ENCODE results near the gene TRPM2. TPM values are rescaled to one million over a fixed set of nuclear protein-coding genes. Genes with fewer than 3 reads are reported as not detected.

TRPM2 gene
- total RNA-seq, 1 experiment from 2014 or later: 28.1 TPM

GRCh38 chr21:44408226-44408625 is 54.8 kb downstream of the TRPM2 start:
- no peaks in the 10 kb centered on the region for H3K4me1 ChIP-seq (ENCODE audit: control insufficient read depth in 1 of 2, insufficient read depth in 2 of 2, low read length in 2 of 2)
- no peaks in the 10 kb centered on the region for H4K20me1 ChIP-seq (ENCODE audit: insufficient read depth)
- TF ChIP-seq ATF3 (IDR thresholded peaks at IDR 0.05): no peak
- ChIA-PET CTCF (no interaction called here), RAD21 (ENCODE audit: low non-redundant PET in 1 of 2, low total read pairs in 2 of 2, uncharacterized antibody in 2 of 2, unreplicated experiment in 2 of 2) (no interaction called here), POLR2A (no interaction called here)
- ATAC-seq (no peak), DNase-seq (ENCODE audit: low read depth, low spot score) (no peak)
- no peak overlapping the region for H3K27ac ChIP-seq (ENCODE audit: low read depth, low read length)
- no peak overlapping the region for H3K4me2 ChIP-seq (ENCODE audit: low read length)
- BruUV-seq (replicated peaks): no TSS peak
- no peak overlapping the region for H3K4me3 ChIP-seq (replicated peaks in 1 of 2; ENCODE audit: low read depth in 1 of 2, low read length in 2 of 2)
- H3K27me3 ChIP-seq (ENCODE audit: insufficient read depth, low read length): no peaks in the 10 kb centered on the region
- H3K79me2 ChIP-seq (ENCODE audit: insufficient read depth, low read length): no peaks in the 10 kb centered on the region
- peaks cover 0 to 11% of the 10 kb centered on the region in 2 experiments; a peak in 1 of 4 replicates for H3K9me3 ChIP-seq (ENCODE audit: control insufficient read depth in 1 of 2, insufficient read depth in 1 of 2, low read depth in 1 of 2, low read length in 2 of 2)
- H2AFZ ChIP-seq (ENCODE audit: low read depth, low read length, poor library complexity, severe bottlenecking): no peak overlapping the region
- intact Hi-C loops (cut with micrococcal nuclease): no loop called here
- H3K36me3 ChIP-seq (ENCODE audit: control insufficient read depth in 1 of 2, insufficient read depth in 2 of 2, low read length in 2 of 2): no peaks in the 10 kb centered on the region
- H3K9me2 ChIP-seq (ENCODE audit: insufficient read depth): no peaks in the 10 kb centered on the region
- no peak overlapping the region for H3K9ac ChIP-seq (ENCODE audit: low read length)

- Histone ChIP-seq H3K9ac (ENCODE audit: low read length) (no peak overlapping the region), H3K4me2 (ENCODE audit: low read length) (no peak overlapping the region), H4K20me1 (ENCODE audit: insufficient read depth) (no peaks in the 10 kb centered on the region), H3K9me3 (ENCODE audit: control insufficient read depth in 1 of 2, insufficient read depth in 1 of 2, low read depth in 1 of 2, low read length in 2 of 2) (peaks cover 0 to 2% of the 10 kb centered on the region in 2 experiments; a peak in 1 of 4 replicates), H3K9me2 (ENCODE audit: insufficient read depth) (no peaks in the 10 kb centered on the region), H3K27me3 (ENCODE audit: insufficient read depth, low read length) (no peaks in the 10 kb centered on the region), H2AFZ (ENCODE audit: low read depth, low read length, poor library complexity, severe bottlenecking) (no peak overlapping the region), H3K79me2 (ENCODE audit: insufficient read depth, low read length) (no peaks in the 10 kb centered on the region), H3K36me3 (ENCODE audit: control insufficient read depth in 1 of 2, insufficient read depth in 2 of 2, low read length in 2 of 2) (no peaks in the 10 kb centered on the region), H3K4me3 (replicated peaks in 1 of 2; ENCODE audit: low read depth in 1 of 2, low read length in 2 of 2) (no peak overlapping the region), H3K27ac (ENCODE audit: low read depth, low read length) (no peak overlapping the region), H3K4me1 (ENCODE audit: control insufficient read depth in 1 of 2, insufficient read depth in 2 of 2, low read length in 2 of 2) (no peaks in the 10 kb centered on the region)
- TF ChIP-seq MAX (IDR thresholded peaks at IDR 0.05): no peak
- no peak for TF ChIP-seq ZNF274 (IDR thresholded peaks at IDR 0.05; ENCODE audit: low read depth, low read length)
- no peak for TF ChIP-seq CTCF (IDR thresholded peaks at IDR 0.05 in 2 of 3, conservative IDR thresholded peaks at IDR 0.05 in 1 of 3; ENCODE audit: borderline replicate concordance in 1 of 3, insufficient read depth in 1 of 3, low read depth in 2 of 3, low read length in 2 of 3)
- no peak for TF ChIP-seq ZBTB33 (IDR thresholded peaks at IDR 0.05; ENCODE audit: extremely low read depth, insufficient replicate concordance, low read length)
- no peak for TF ChIP-seq RAD21 (IDR thresholded peaks at IDR 0.05; ENCODE audit: low read depth)
- TF ChIP-seq TCF7L2 (IDR thresholded peaks at IDR 0.05; ENCODE audit: borderline replicate concordance, extremely low read depth, insufficient read depth, insufficient read length): no peak
- no peak for TF ChIP-seq CEBPB (IDR thresholded peaks at IDR 0.05; ENCODE audit: low read depth)
- ATAC-seq (no peak), DNase-seq (ENCODE audit: low read depth, low spot score) (no peak)
- ChIA-PET POLR2A (no interaction called here), RAD21 (ENCODE audit: low non-redundant PET in 1 of 2, low total read pairs in 2 of 2, uncharacterized antibody in 2 of 2, unreplicated experiment in 2 of 2) (no interaction called here), CTCF (no interaction called here)
- intact Hi-C loops (cut with micrococcal nuclease): no loop called here
- BruUV-seq (replicated peaks): no TSS peak
These were observed 60.3 kb downstream of the TRPM2 start for GRCh38 chr21:44413566-44414290.
